Neural cell (in vitro differentiated cells): ENCODE measurements around the gene AK5. TPM values are rescaled to one million over a fixed set of nuclear protein-coding genes. Genes with fewer than 3 reads are reported as not detected.

Experiments used
- H2AFZ ChIP-seq: fragments of 200-600, 300-800 bp; sonication (generic), shearing (Covaris generic); 2 replicates; pipeline ENCODE4 v1.6.0; 2014; ENCODE audit warnings: low read depth, mild to moderate bottlenecking, antibody characterized with exemption, low read length, moderate library complexity
- H3F3A ChIP-seq: fragments of 200-600 bp; shearing (Covaris generic); 2 replicates; pipeline ENCODE4 v1.6.1; 2016; ENCODE audit warnings: mild to moderate bottlenecking, moderate library complexity, mixed read lengths, antibody characterized with exemption, low read length; ENCODE audit not compliant: insufficient read depth, poor library complexity, severe bottlenecking
- H3K27ac ChIP-seq: fragments of 200-600, 300-800 bp; sonication (generic), shearing (Covaris generic); 2 replicates; pipeline ENCODE4 v1.5.1; 2014; ENCODE audit warnings: mild to moderate bottlenecking, low read length, moderate library complexity
- H3K27me3 ChIP-seq: fragments of 300-800, 200-600 bp; sonication (generic), shearing (Covaris generic); 2 replicates; pipeline ENCODE4 v1.6.0; 2014; ENCODE audit warnings: mild to moderate bottlenecking, low read depth, low read length, moderate library complexity; ENCODE audit not compliant: insufficient read depth
- H3K36me3 ChIP-seq: fragments of 300-800, 200-600 bp; sonication (generic), shearing (Covaris generic); 2 replicates; pipeline ENCODE4 v1.5.1; 2014; ENCODE audit warnings: mild to moderate bottlenecking, antibody characterized with exemption, low read length, moderate library complexity; ENCODE audit not compliant: insufficient read depth
- H3K4me2 ChIP-seq: fragments of 300-800, 200-600 bp; sonication (generic), shearing (Covaris generic); 2 replicates; pipeline ENCODE4 v1.6.0; 2014; ENCODE audit warnings: mild to moderate bottlenecking, low read length
- H3K4me3 ChIP-seq: fragments of 300-800, 200-600 bp; sonication (generic), shearing (Covaris generic); 2 replicates; pipeline ENCODE4 v1.5.1; 2014; ENCODE audit warnings: mild to moderate bottlenecking, low read length, moderate library complexity
- H3K79me2 ChIP-seq: fragments of 200-600 bp; shearing (Covaris generic); replicated peaks from 2 replicates; pipeline ENCODE4 v1.6.0; 2014; ENCODE audit warnings: mild to moderate bottlenecking, low read length, moderate library complexity; ENCODE audit not compliant: insufficient read depth
- H3K9ac ChIP-seq: fragments of 300-800, 200-600 bp; sonication (generic), shearing (Covaris generic); 2 replicates; pipeline ENCODE4 v1.6.1; 2016; ENCODE audit warnings: mild to moderate bottlenecking, low read length, mixed read lengths
- H3K9me2 ChIP-seq: fragments of 200-600 bp; shearing (Covaris generic); 2 replicates; pipeline ENCODE4 v1.6.1; 2016; ENCODE audit warnings: mild to moderate bottlenecking, low read length, mixed read lengths; ENCODE audit not compliant: insufficient read depth
- H3K9me3 ChIP-seq: fragments of 200-600, 300-800 bp; sonication (generic), shearing (Covaris generic); 2 replicates; pipeline ENCODE4 v1.6.1; 2016; ENCODE audit warnings: mild to moderate bottlenecking, mixed run types, low read length, moderate library complexity, mixed read lengths
- H4K20me1 ChIP-seq: fragments of 200-600 bp; shearing (Covaris generic); 2 replicates; pipeline ENCODE4 v1.6.1; 2016; ENCODE audit warnings: mild to moderate bottlenecking, mixed run types; ENCODE audit not compliant: insufficient read depth
- EP300 ChIP-seq: fragments of 450-650 bp; conservative IDR thresholded peaks from 2 replicates; pipeline ENCODE4 v1.6.1; 2014; ENCODE audit warnings: antibody characterized with exemption, mild to moderate bottlenecking, moderate library complexity; ENCODE audit not compliant: poor library complexity, severe bottlenecking
- EZH2 ChIP-seq: fragments of 200-600, 300-800 bp; shearing (Covaris generic), sonication (generic); IDR thresholded peaks from 2 replicates; pipeline ENCODE4 v1.6.1; 2014; ENCODE audit warnings: antibody characterized with exemption, low read length, borderline replicate concordance, mild to moderate bottlenecking; ENCODE audit not compliant: insufficient read depth, poor library complexity, severe bottlenecking
- MXI1 ChIP-seq: fragments of 450-650 bp; conservative IDR thresholded peaks from 2 replicates; pipeline ENCODE4 v1.6.1; 2014; ENCODE audit warnings: antibody characterized with exemption, mild to moderate bottlenecking; ENCODE audit not compliant: poor library complexity, severe bottlenecking
- POLR2AphosphoS5 ChIP-seq: IDR thresholded peaks from 2 replicates; pipeline ENCODE4 v1.6.1; 2012
- RAD21 ChIP-seq: fragments of 450-650 bp; conservative IDR thresholded peaks from 2 replicates; pipeline ENCODE4 v1.6.1; 2014; ENCODE audit warnings: antibody characterized with exemption, mild to moderate bottlenecking, moderate library complexity
- SMC3 ChIP-seq: fragments of 450-650 bp; conservative IDR thresholded peaks from 2 replicates; pipeline ENCODE4 v1.6.1; 2014; ENCODE audit warnings: antibody characterized with exemption, mild to moderate bottlenecking, moderate library complexity; ENCODE audit not compliant: poor library complexity
- TAF1 ChIP-seq: IDR thresholded peaks from 2 replicates; pipeline ENCODE4 v1.6.1; 2012; ENCODE audit warnings: low read depth
- polyA plus RNA-seq: library from polyadenylated mRNA; depleted of rRNA; stranded (reverse); fragments of >200 nt; gene quantifications from 2 replicates; pipeline ENCODE4 v1.2.3, GENCODE V29; 2014
- TF ChIP-seq, protein P1 (sequence below): IDR thresholded peaks from 2 replicates; pipeline ENCODE4 v1.6.1; 2012; ENCODE audit warnings: borderline replicate concordance
- TF ChIP-seq, protein P2 (sequence below): fragments of 450-650 bp; IDR thresholded peaks from 2 replicates; pipeline ENCODE4 v1.5.1; 2014; ENCODE audit warnings: antibody characterized with exemption, mild to moderate bottlenecking, moderate library complexity; ENCODE audit not compliant: poor library complexity, severe bottlenecking

The AK5 gene
- polyA plus RNA-seq, 1 donor from 2014 or later = 7.1 TPM

DNA sequence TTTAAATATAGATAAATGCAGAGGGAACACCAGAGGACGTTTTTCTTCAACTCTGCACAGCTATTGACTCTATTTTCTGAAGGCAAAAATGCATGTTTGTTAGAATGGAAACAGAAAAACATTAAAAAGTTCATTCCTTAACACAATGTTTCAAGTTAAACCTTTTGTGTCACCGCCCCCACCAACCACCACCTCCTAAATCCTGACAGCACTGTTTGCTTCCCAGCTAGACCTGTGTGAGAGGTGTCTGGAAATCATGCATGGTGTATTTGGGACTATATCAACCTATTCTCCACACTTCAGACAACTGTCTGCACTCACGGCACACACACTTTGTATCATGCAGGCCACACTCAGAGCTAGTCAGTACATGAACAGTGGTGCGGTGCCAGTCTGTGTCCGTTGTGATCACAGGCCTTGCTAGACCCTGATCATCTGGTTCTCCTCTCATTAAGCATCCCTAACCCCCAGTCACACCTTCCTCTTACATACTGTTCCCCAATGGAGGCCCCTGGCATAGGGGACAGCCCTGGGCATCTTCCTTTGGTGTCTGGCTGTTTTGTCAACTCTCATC is 276.9 kb downstream of the AK5 start:
- TF ChIP-seq SMC3 (no peak), POLR2AphosphoS5 (no peak), EZH2 (no peak), EP300 (no peak), MXI1 (no peak), TAF1 (no peak), RAD21 (no peak)
- TF ChIP-seq, protein P1, sequence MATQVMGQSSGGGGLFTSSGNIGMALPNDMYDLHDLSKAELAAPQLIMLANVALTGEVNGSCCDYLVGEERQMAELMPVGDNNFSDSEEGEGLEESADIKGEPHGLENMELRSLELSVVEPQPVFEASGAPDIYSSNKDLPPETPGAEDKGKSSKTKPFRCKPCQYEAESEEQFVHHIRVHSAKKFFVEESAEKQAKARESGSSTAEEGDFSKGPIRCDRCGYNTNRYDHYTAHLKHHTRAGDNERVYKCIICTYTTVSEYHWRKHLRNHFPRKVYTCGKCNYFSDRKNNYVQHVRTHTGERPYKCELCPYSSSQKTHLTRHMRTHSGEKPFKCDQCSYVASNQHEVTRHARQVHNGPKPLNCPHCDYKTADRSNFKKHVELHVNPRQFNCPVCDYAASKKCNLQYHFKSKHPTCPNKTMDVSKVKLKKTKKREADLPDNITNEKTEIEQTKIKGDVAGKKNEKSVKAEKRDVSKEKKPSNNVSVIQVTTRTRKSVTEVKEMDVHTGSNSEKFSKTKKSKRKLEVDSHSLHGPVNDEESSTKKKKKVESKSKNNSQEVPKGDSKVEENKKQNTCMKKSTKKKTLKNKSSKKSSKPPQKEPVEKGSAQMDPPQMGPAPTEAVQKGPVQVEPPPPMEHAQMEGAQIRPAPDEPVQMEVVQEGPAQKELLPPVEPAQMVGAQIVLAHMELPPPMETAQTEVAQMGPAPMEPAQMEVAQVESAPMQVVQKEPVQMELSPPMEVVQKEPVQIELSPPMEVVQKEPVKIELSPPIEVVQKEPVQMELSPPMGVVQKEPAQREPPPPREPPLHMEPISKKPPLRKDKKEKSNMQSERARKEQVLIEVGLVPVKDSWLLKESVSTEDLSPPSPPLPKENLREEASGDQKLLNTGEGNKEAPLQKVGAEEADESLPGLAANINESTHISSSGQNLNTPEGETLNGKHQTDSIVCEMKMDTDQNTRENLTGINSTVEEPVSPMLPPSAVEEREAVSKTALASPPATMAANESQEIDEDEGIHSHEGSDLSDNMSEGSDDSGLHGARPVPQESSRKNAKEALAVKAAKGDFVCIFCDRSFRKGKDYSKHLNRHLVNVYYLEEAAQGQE = no peak
- TF ChIP-seq, protein P2, sequence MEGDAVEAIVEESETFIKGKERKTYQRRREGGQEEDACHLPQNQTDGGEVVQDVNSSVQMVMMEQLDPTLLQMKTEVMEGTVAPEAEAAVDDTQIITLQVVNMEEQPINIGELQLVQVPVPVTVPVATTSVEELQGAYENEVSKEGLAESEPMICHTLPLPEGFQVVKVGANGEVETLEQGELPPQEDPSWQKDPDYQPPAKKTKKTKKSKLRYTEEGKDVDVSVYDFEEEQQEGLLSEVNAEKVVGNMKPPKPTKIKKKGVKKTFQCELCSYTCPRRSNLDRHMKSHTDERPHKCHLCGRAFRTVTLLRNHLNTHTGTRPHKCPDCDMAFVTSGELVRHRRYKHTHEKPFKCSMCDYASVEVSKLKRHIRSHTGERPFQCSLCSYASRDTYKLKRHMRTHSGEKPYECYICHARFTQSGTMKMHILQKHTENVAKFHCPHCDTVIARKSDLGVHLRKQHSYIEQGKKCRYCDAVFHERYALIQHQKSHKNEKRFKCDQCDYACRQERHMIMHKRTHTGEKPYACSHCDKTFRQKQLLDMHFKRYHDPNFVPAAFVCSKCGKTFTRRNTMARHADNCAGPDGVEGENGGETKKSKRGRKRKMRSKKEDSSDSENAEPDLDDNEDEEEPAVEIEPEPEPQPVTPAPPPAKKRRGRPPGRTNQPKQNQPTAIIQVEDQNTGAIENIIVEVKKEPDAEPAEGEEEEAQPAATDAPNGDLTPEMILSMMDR = no peak
- Histone ChIP-seq H3K9me3 (no peaks in the 10 kb centered on the region), H3K9ac (no peak overlapping the region), H3F3A (no peaks in the 10 kb centered on the region), H3K27me3 (no peaks in the 10 kb centered on the region), H3K27ac (no peak overlapping the region), H2AFZ (no peak overlapping the region), H4K20me1 (no peaks in the 10 kb centered on the region), H3K4me2 (no peak overlapping the region), H3K79me2 (no peaks in the 10 kb centered on the region), H3K36me3 (peaks cover 4% of the 10 kb centered on the region), H3K4me3 (no peak overlapping the region), H3K9me2 (no peaks in the 10 kb centered on the region)

DNA sequence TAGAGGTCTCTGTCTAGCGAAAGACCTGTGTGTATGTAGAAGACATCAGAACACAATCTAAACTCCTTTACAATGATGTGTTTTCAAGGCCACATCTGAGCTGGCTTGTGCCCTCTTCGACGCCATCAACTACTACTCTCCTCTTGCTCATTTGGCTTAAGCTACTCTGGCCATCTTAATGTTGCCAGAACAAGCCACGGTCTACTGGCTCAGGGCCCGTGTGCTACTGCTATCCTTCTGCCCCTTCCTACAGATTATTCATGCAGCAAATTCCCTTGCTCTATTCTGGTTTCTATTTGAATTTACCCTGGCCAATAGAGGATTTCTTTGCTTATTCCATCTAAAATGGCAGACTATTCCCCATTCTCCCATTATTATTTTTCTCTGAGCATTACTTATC is 278.9 kb downstream of the AK5 start:
- no peaks in the 10 kb centered on the region for H3K9me3 ChIP-seq
- no peaks in the 10 kb centered on the region for H3K9me2 ChIP-seq
- H3F3A ChIP-seq = no peaks in the 10 kb centered on the region
- no peaks in the 10 kb centered on the region for H3K79me2 ChIP-seq
- no peaks in the 10 kb centered on the region for H4K20me1 ChIP-seq
- no peak overlapping the region for H3K27ac ChIP-seq
- no peak overlapping the region for H3K9ac ChIP-seq
- no peak for TF ChIP-seq SMC3
- TF ChIP-seq TAF1 = no peak
- peaks cover 14% of the 10 kb centered on the region for H3K36me3 ChIP-seq
- H2AFZ ChIP-seq = no peak overlapping the region
- no peak overlapping the region for H3K4me3 ChIP-seq
- no peak overlapping the region for H3K4me2 ChIP-seq
- H3K27me3 ChIP-seq = no peaks in the 10 kb centered on the region
